T-cell (primary cell): ENCODE results near the gene CPN2. TPM values are rescaled to one million over a fixed set of nuclear protein-coding genes. Genes with fewer than 3 reads are reported as not detected.

Source experiments
- ATAC-seq, 4 experiments: fragments of 200-7000 bp in 3 of 4; fragments of 150-1000 bp in 1 of 4; cut with Tn5 transposase; replicated peaks in 1 of 4; 1 replicate in 3 of 4; 2 replicates in 1 of 4; pipeline ENCODE4 v1.10.0; 2021; ENCODE audit warnings: moderate library complexity in 3 of 4, mild to moderate bottlenecking in 2 of 4, moderate number of reproducible peaks in 1 of 4
- CTCF ChIA-PET, 2 donors: fragments of 300-600 bp; sonication (Branson Sonifier 250); formaldehyde crosslinking; loops; one replicate each; lab custom pipeline; 2022; ENCODE audit warnings: antibody characterized with exemption in 2 of 2; lab: Charles Lee
- POLR2A ChIA-PET, 2 donors: fragments of 300-600 bp; sonication (Branson Sonifier 250); formaldehyde crosslinking; loops; one replicate each; lab custom pipeline; 2022; ENCODE audit warnings: antibody characterized with exemption in 2 of 2; lab: Charles Lee
- DNase-seq, 35 experiments: peaks; one replicate each; pipeline versions ENCODE4 v3.0.0 to v3.0.0-alpha.2; 2013 to 2023
- H3K27ac ChIP-seq: one replicate; pipeline ENCODE4 v1.5.1; 2013; ENCODE audit warnings: low read length
- H3K27me3 ChIP-seq, 2 experiments: replicated peaks in 1 of 2; 1 replicate in 1 of 2; 2 replicates in 1 of 2; pipeline versions ENCODE4 v1.6.1 to v1.7.0; 2013; ENCODE audit warnings: low read length in 1 of 2, mixed read lengths in 1 of 2; ENCODE audit not compliant: control insufficient read depth in 2 of 2, insufficient read depth in 2 of 2; ENCODE audit errors: extremely low read depth in 1 of 2
- H3K36me3 ChIP-seq, 2 donors: 1 replicate in 1 of 2; 2 replicates in 1 of 2; pipeline versions ENCODE4 v1.6.1 to v1.7.0; 2013; ENCODE audit warnings: low read length in 1 of 2; ENCODE audit not compliant: control insufficient read depth in 2 of 2, insufficient read depth in 1 of 2; ENCODE audit errors: extremely low read depth in 1 of 2
- H3K4me1 ChIP-seq, 2 experiments: 1 replicate in 1 of 2; 2 replicates in 1 of 2; pipeline versions ENCODE4 v1.6.1 to v1.7.0; 2013; ENCODE audit warnings: low read length in 2 of 2, mixed read lengths in 1 of 2; ENCODE audit not compliant: insufficient read depth in 2 of 2, control insufficient read depth in 1 of 2; ENCODE audit errors: extremely low read depth in 1 of 2
- H3K4me3 ChIP-seq, 2 donors: 1 replicate in 1 of 2; 2 replicates in 1 of 2; pipeline versions ENCODE4 v1.5.1 to v1.7.0; 2013; ENCODE audit warnings: mild to moderate bottlenecking in 2 of 2, low read length in 1 of 2, moderate library complexity in 1 of 2; ENCODE audit not compliant: control insufficient read depth in 1 of 2; ENCODE audit errors: extremely low read depth in 1 of 2
- H3K9me3 ChIP-seq: 2 replicates; pipeline ENCODE4 v1.7.0; 2013
- H3K27ac Mint-ChIP-seq, 2 donors: one replicate each; pipeline ENCODE4 v1.8.0; 2020 to 2021; ENCODE audit warnings: mild to moderate bottlenecking in 2 of 2, mixed read lengths in 2 of 2
- H3K27me3 Mint-ChIP-seq, 2 donors: one replicate each; pipeline ENCODE4 v1.8.0; 2021 to 2022; ENCODE audit warnings: mixed read lengths in 2 of 2
- H3K36me3 Mint-ChIP-seq: one replicate; pipeline ENCODE4 v1.8.0; 2021; ENCODE audit warnings: mixed read lengths
- H3K4me1 Mint-ChIP-seq, 3 donors: one replicate each; pipeline ENCODE4 v1.8.0; 2020 to 2022; ENCODE audit warnings: mixed read lengths in 3 of 3, mild to moderate bottlenecking in 1 of 3
- H3K4me3 Mint-ChIP-seq, 3 donors: one replicate each; pipeline ENCODE4 v1.8.0; 2020 to 2022; ENCODE audit warnings: mild to moderate bottlenecking in 3 of 3, mixed read lengths in 3 of 3, moderate library complexity in 3 of 3
- H3K9me3 Mint-ChIP-seq, 3 donors: one replicate each; pipeline ENCODE4 v1.8.0; 2020 to 2022; ENCODE audit warnings: mixed read lengths in 3 of 3
- WGBS: methylation state at CpG from one replicate; pipeline ENCODE4 v1.1.5; 2013; ENCODE audit warnings: missing lambda C conversion rate; ENCODE audit not compliant: insufficient coverage; 5-methylcytosine and 5-hydroxymethylcytosine counted together
- total RNA-seq, 35 experiments: library from RNA in 6 of 35; stranded (reverse) in 6 of 35; fragments of 120-200 nt in 1 of 35; gene quantifications; one replicate each; pipeline versions ENCODE4 v1.2.1 to v1.2.4 and lab custom pipeline; 2013 to 2026

The CPN2 gene
- total RNA-seq, 5 donors from 2014 or later (not counting 1 experiment from before 2014, with no cell fraction given): 0.12 to 0.13 TPM; not detected in 3

DNA sequence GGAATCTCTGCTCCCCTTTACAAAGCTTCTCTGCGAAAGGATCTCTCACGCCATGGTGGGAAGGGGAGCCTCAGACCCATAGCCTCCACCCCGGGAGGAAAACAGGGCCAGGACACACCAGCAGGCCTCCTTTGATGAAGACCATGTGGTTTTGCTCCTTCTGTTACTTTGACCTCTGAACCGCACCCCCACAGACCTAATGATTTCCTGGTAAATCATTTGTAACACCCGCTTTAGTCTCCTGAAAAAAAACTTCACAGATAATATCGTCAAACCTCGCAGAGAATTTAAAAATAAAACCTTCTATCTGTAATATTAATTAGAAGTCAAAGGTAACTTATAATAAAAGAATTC lies 18.3 kb downstream of the CPN2 start:
- no peaks in the 10 kb centered on the region for H3K9me3 ChIP-seq
- Mint-ChIP-seq H3K9me3 (no peaks in the 10 kb centered on the region), H3K4me1 (peaks cover 4 to 8% (median 7%) of the 10 kb centered on the region in 3 donors), H3K27ac (peak overlapping the region in 1 of 2 donors; percentile 2), H3K36me3 (no peaks in the 10 kb centered on the region), H3K4me3 (peak overlapping the region in 2 of 3 donors; percentile 2 to 51), H3K27me3 (peaks cover 11 to 36% of the 10 kb centered on the region in 2 donors)
- DNase-seq (no peak), ATAC-seq (no peak)
- H3K27ac ChIP-seq: no peak overlapping the region
- H3K4me1 ChIP-seq: peaks cover 0 to 10% of the 10 kb centered on the region in 2 experiments
- H3K27me3 ChIP-seq: peaks cover 3 to 46% of the 10 kb centered on the region in 2 experiments
- ChIA-PET CTCF (interaction anchor here in 1 of 2 donors (1.0 to 1.9 kb wide), 3 partner anchors 11 to 151 kb away, joined by 3 to 16 read pairs (median 5); no protein-coding TSS in a partner anchor), POLR2A (no interaction called here)
- 100% methylated on average over 3 of the region's 7 CpGs for WGBS
- no peaks in the 10 kb centered on the region for H3K36me3 ChIP-seq
- H3K4me3 ChIP-seq: no peak overlapping the region

DNA sequence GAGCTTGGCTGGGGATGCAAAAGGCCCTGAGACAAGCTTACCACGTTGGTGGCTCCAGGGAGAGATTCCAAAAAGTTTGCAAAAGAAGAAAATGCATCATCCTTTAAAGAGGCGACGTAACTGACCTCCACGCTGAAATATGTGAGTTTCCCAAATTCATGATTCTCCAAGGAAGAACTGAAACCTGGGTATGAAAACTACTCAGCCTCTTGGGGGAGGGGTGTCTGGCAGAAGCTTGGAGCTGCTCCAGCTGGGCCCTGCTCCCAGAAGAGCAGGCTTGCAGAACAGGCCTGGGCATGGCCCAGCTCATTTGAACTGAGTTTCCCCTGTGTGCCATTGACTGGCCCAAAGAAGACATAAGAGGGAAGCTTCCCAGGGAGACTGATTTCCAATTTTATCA lies 20.5 kb downstream of the CPN2 start:
- H3K27me3 ChIP-seq: peaks cover 3 to 48% of the 10 kb centered on the region in 2 experiments
- no peaks in the 10 kb centered on the region for H3K9me3 ChIP-seq
- Mint-ChIP-seq H3K36me3 (no peaks in the 10 kb centered on the region), H3K27ac (no peak overlapping the region), H3K4me3 (no peak overlapping the region), H3K9me3 (no peaks in the 10 kb centered on the region), H3K4me1 (peaks cover 4 to 8% (median 7%) of the 10 kb centered on the region in 3 donors), H3K27me3 (peaks cover 11 to 27% of the 10 kb centered on the region in 2 donors)
- ATAC-seq (no peak), DNase-seq (no peak)
- no peaks in the 10 kb centered on the region for H3K36me3 ChIP-seq
- WGBS: 0% methylated on average over 1 of the region's 4 CpGs
- no peak overlapping the region for H3K4me3 ChIP-seq
- POLR2A ChIA-PET: no interaction called here
- CTCF ChIA-PET: no interaction called here
- H3K27ac ChIP-seq: no peak overlapping the region
- H3K4me1 ChIP-seq: peaks cover 0 to 10% of the 10 kb centered on the region in 2 experiments

DNA sequence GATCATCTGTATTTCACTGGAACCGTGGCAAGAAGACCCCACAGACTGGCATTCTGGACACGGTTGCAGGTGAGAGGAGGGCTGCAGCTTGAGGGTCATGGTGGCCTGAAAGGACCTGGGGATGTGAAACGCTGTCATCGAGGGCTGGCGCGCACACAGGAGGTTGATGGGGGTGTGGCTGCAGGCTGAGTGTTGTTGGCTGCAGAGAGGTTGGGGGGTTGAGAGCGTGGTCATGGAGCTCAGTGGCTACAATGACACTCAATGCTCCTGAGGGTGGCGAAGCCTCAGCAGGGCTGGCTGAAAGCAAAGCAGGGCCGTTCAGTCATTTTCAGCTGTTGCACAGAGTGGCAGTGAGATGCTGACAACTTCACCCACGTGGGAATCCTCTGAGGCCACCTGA lies 21.0 kb downstream of the CPN2 start:
- no peaks in the 10 kb centered on the region for H3K9me3 ChIP-seq
- no peak overlapping the region for H3K4me3 ChIP-seq
- POLR2A ChIA-PET: no interaction called here
- ATAC-seq: no peak
- peaks cover 3 to 46% of the 10 kb centered on the region in 2 experiments for H3K27me3 ChIP-seq
- H3K36me3 ChIP-seq: no peaks in the 10 kb centered on the region
- CTCF ChIA-PET: no interaction called here
- H3K27ac ChIP-seq: no peak overlapping the region
- H3K4me1 ChIP-seq: peaks cover 0 to 10% of the 10 kb centered on the region in 2 experiments
- peaks cover 11 to 27% of the 10 kb centered on the region in 2 donors for H3K27me3 Mint-ChIP-seq
- no peak for DNase-seq
- 82% methylated on average over 8 of the region's 10 CpGs for WGBS
- no peak overlapping the region for H3K4me3 Mint-ChIP-seq
- H3K4me1 Mint-ChIP-seq: peaks cover 4 to 8% (median 7%) of the 10 kb centered on the region in 3 donors
- no peaks in the 10 kb centered on the region for H3K36me3 Mint-ChIP-seq
- H3K27ac Mint-ChIP-seq: no peak overlapping the region
- H3K9me3 Mint-ChIP-seq: no peaks in the 10 kb centered on the region

DNA sequence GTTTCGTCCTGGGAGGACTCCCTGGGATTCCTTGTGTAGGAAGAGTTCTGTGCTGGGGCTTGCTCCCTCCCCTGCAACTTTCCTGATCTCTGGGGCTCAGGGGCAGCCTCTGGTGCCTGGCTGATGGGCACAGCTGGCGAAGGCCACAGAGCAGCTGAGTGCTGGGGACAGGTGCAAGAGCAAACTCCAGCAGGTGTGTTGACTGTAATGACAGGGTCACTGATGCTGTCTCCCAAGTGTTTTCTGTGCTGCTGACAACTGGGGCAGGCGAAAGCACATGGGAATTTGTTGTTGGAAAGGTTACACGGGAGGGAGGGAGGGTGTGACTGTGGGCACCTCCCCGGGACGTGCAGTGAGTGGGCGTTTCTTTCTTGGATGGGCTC lies 21.6 kb downstream of the CPN2 start:
- Histone ChIP-seq H3K27me3 (peaks cover 3 to 46% of the 10 kb centered on the region in 2 experiments), H3K4me1 (peaks cover 0 to 11% of the 10 kb centered on the region in 2 experiments), H3K36me3 (no peaks in the 10 kb centered on the region), H3K4me3 (no peak overlapping the region), H3K27ac (no peak overlapping the region), H3K9me3 (no peaks in the 10 kb centered on the region)
- ChIA-PET CTCF (interaction anchor here (0.6 to 1.3 kb wide), 2 partner anchors 14 to 217 kb away, joined by 3 to 4 read pairs; no protein-coding TSS in a partner anchor), POLR2A (no interaction called here)
- no peaks in the 10 kb centered on the region for H3K36me3 Mint-ChIP-seq
- no peak overlapping the region for H3K4me3 Mint-ChIP-seq
- DNase-seq (no peak), ATAC-seq (no peak)
- peaks cover 4 to 8% (median 7%) of the 10 kb centered on the region in 3 donors for H3K4me1 Mint-ChIP-seq
- WGBS: 62% methylated on average over 5 of the region's 7 CpGs
- peaks cover 11 to 27% of the 10 kb centered on the region in 2 donors for H3K27me3 Mint-ChIP-seq
- H3K9me3 Mint-ChIP-seq: no peaks in the 10 kb centered on the region
- H3K27ac Mint-ChIP-seq: no peak overlapping the region

DNA sequence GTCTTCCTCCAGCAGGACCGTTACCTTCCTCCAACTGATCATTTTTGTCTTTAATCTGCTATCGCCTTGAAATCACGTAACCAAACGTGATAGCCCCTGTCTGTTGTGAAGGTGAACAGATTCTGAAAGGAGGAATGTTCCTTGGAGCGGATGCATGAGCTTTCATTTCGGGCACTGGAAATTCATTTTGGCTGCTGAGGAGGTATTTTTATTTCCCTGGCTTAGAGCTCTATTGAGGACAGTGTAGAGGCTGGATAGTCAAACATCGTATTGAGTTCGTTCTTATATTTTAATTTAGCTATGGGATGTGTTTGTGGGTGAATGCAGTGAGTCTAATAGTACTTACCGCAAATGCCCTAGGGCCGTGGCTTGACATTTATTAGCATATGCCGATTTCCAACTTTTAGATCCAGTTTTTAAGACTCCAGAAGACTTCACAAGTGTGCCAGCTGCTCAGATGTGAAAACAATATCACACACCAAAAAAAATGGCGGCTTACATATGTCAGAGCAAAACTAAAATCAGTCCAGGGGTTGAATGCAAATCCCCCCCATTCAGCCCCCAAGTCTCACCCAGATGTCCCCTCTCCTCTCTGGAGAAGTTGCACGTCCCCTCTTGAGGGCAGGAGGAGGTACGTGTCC lies 22.1 kb downstream of the CPN2 start:
- H3K27ac ChIP-seq: no peak overlapping the region
- ChIA-PET CTCF (interaction anchor here (0.6 to 1.3 kb wide), 2 partner anchors 15 to 217 kb away, joined by 3 to 4 read pairs; no protein-coding TSS in a partner anchor), POLR2A (interaction anchor here in 1 of 2 donors (0.7 kb wide), 1 partner anchor 113 kb away, joined by 5 read pairs; no protein-coding TSS in a partner anchor)
- no peak overlapping the region for H3K4me3 Mint-ChIP-seq
- H3K9me3 ChIP-seq: no peaks in the 10 kb centered on the region
- no peaks in the 10 kb centered on the region for H3K36me3 ChIP-seq
- peaks cover 11 to 26% of the 10 kb centered on the region in 2 donors for H3K27me3 Mint-ChIP-seq
- ATAC-seq: no peak
- H3K27ac Mint-ChIP-seq: peak overlapping the region in 1 of 2 donors; percentile 4
- no peak for DNase-seq
- 86% methylated on average over 4 of the region's 14 CpGs for WGBS
- H3K4me1 Mint-ChIP-seq: peaks cover 3 to 8% (median 7%) of the 10 kb centered on the region in 3 donors
- no peaks in the 10 kb centered on the region for H3K9me3 Mint-ChIP-seq
- no peak overlapping the region for H3K4me3 ChIP-seq
- H3K36me3 Mint-ChIP-seq: no peaks in the 10 kb centered on the region
- H3K4me1 ChIP-seq: peaks cover 0 to 15% of the 10 kb centered on the region in 2 experiments
- peaks cover 3 to 47% of the 10 kb centered on the region in 2 experiments for H3K27me3 ChIP-seq

DNA sequence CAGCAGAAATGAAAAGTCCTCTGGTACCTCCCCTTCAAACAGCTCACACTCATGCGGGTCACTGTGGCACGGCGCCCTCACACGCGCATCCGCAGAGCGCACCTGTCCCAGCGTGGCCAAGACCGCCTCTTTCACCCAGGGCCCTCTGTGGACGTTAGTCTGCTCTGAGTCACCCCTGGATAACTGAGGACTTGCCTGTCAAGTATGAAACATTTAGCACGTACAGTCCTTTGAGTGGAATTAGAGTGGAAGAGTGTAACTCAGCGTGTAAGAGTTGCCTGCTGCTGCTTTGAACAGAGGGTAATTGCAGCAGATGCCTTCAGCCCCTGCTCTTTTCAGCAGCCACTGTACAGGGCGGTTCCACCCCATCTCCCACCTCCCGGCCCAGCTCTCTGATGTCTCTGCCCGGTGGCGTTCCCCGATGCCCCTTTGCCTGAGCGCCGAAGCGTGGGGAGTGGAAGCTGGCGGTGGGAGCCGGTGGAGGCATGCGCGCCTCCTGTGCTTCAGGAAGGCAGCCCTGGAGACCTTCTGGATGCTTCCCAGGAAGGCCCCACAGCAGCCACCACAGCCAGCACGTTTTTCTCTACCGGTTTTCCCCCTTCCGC lies 23.0 kb downstream of the CPN2 start:
- H3K27me3 ChIP-seq: peaks cover under 1 to 45% of the 10 kb centered on the region in 2 experiments
- H3K36me3 ChIP-seq: no peaks in the 10 kb centered on the region
- peaks cover 0 to 11% of the 10 kb centered on the region in 2 experiments for H3K4me1 ChIP-seq
- Mint-ChIP-seq H3K4me3 (no peak overlapping the region), H3K27me3 (peaks cover 11 to 20% of the 10 kb centered on the region in 2 donors), H3K36me3 (no peaks in the 10 kb centered on the region), H3K27ac (no peak overlapping the region), H3K9me3 (no peaks in the 10 kb centered on the region), H3K4me1 (peaks cover 0 to 5% (median under 1%) of the 10 kb centered on the region in 3 donors)
- ATAC-seq (peak in 1 of 4 experiments; percentile 19), DNase-seq (peak in 17 of 35 experiments; percentile 14 to 56 (median 36))
- H3K27ac ChIP-seq: no peak overlapping the region
- ChIA-PET POLR2A (interaction anchor here in 1 of 2 donors (0.7 kb wide), 1 partner anchor 114 kb away, joined by 5 read pairs; no protein-coding TSS in a partner anchor), CTCF (interaction anchor here in 1 of 2 donors (1.3 kb wide), 1 partner anchor 16 kb away, joined by 4 read pairs; no protein-coding TSS in a partner anchor)
- WGBS: 83% methylated on average over 27 of the region's 27 CpGs
- no peak overlapping the region for H3K4me3 ChIP-seq
- H3K9me3 ChIP-seq: no peaks in the 10 kb centered on the region
